Fibroblast of lung (primary cell): ENCODE data around the gene ST6GALNAC1.

ENCODE experiments used
- CTCF ChIP-seq, 2 donors: IDR thresholded peaks in 1 of 2; conservative IDR thresholded peaks in 1 of 2; 1 replicate in 1 of 2; 2 replicates in 1 of 2; pipeline ENCODE4 v1.5.1; 2011 to 2012; ENCODE audit warnings: low read length in 2 of 2, control low read depth in 1 of 2, inconsistent platforms in 1 of 2, low read depth in 1 of 2, mild to moderate bottlenecking in 1 of 2
- EZH2 ChIP-seq: IDR thresholded peaks from 2 replicates; pipeline ENCODE4 v1.5.1; 2012; ENCODE audit warnings: low read length, control low read depth, mild to moderate bottlenecking; ENCODE audit errors: missing control alignments

GRCh38 chr17:76614912-76615617, 28.5 kb downstream of the ST6GALNAC1 start:
- TF ChIP-seq CTCF (conservative IDR thresholded peaks at IDR 0.05 in 1 of 2, IDR thresholded peaks at IDR 0.05 in 1 of 2; ENCODE audit: low read depth in 1 of 2, low read length in 2 of 2) (no peak), EZH2 (no peak)
